Non-pigmented ciliary epithelial cell (primary cell): ENCODE data around the gene SCAP.
A peak's percentile ranks its signal among the peaks of the same experiment; 100 is the strongest.
"Not testable (repeated sequence)": the region's sequence is repeated elsewhere in the genome, so short reads cannot be mapped to it uniquely, and the experiment has no call there.

Experiments
- DNase-seq: peaks from one replicate; pipeline ENCODE4 v3.0.0-alpha.2; 2010; ENCODE audit warnings: low read depth

Gene SCAP

GRCh38 chr3:47394140-47394870 lies 81.4 kb downstream of the SCAP start:
- no peak for DNase-seq

GRCh38 chr3:47392933-47393332 lies 82.8 kb downstream of the SCAP start:
- DNase-seq = no peak

GRCh38 chr3:47385796-47386195 lies 89.9 kb downstream of the SCAP start:
- no peak for DNase-seq

- no peak for DNase-seq
Measured at GRCh38 chr3:47385007-47385406, 90.7 kb downstream of the SCAP start.

- DNase-seq = no peak
Measured at GRCh38 chr3:47384425-47384824, 91.3 kb downstream of the SCAP start.

GRCh38 chr3:47381317-47382157 lies 94.2 kb downstream of the SCAP start:
- DNase-seq = peak; percentile 41

GRCh38 chr3:47380601-47381316 lies 95.0 kb downstream of the SCAP start, which contains the start of gene PTPN23:
Gene PTPN23, plus strand, starts transcription at chr3:47381021. Its CDS starts 76 bp downstream, at chr3:47381097.
- peak; percentile 89 for DNase-seq

- no peak for DNase-seq
Measured at GRCh38 chr3:47380026-47380600, 95.6 kb downstream of the SCAP start.

- DNase-seq = no peak
Measured at GRCh38 chr3:47379411-47379899, 96.3 kb downstream of the SCAP start.

- no peak for DNase-seq
Measured at GRCh38 chr3:47378869-47379268, 96.9 kb downstream of the SCAP start.

- no peak for DNase-seq
Measured at GRCh38 chr3:47377186-47377585, 98.6 kb downstream of the SCAP start.

GRCh38 chr3:47376393-47376792 lies 99.3 kb downstream of the SCAP start:
- no peak for DNase-seq

- no peak for DNase-seq
Measured at GRCh38 chr3:47374587-47374986, 101.2 kb downstream of the SCAP start.

- DNase-seq = no peak
Measured at GRCh38 chr3:47370887-47371697, 104.6 kb downstream of the SCAP start.

- DNase-seq = not testable (repeated sequence)
Measured at GRCh38 chr3:47370020-47370419, 105.7 kb downstream of the SCAP start.

GRCh38 chr3:47367631-47368030 lies 108.1 kb downstream of the SCAP start:
- no peak for DNase-seq

GRCh38 chr3:47366833-47367232 lies 108.9 kb downstream of the SCAP start:
- DNase-seq = no peak

GRCh38 chr3:47365213-47366153 lies 110.3 kb downstream of the SCAP start:
- no peak for DNase-seq
